Liver (tissue), 3 donors: ENCODE results near the gene FAM13A.

Experiments used
- FOXA2 ChIP-seq: IDR thresholded peaks from 2 replicates; pipeline ENCODE4 v1.6.1; 2016; ENCODE audit warnings: antibody characterized with exemption
- JUND ChIP-seq, 2 donors: IDR thresholded peaks; 2 replicates each; pipeline ENCODE4 v1.6.1; 2016; ENCODE audit warnings: antibody characterized with exemption in 2 of 2
- RAD21 ChIP-seq, 2 donors: IDR thresholded peaks; 2 replicates each; pipeline ENCODE4 v1.6.1; 2016; ENCODE audit warnings: antibody characterized with exemption in 2 of 2, mild to moderate bottlenecking in 2 of 2
- REST ChIP-seq: IDR thresholded peaks from 2 replicates; pipeline ENCODE4 v1.6.1; 2016; ENCODE audit warnings: antibody characterized with exemption, mild to moderate bottlenecking
- YY1 ChIP-seq: IDR thresholded peaks from 2 replicates; pipeline ENCODE4 v1.6.1; 2016; ENCODE audit warnings: antibody characterized with exemption, mild to moderate bottlenecking
- TF ChIP-seq, protein P1 (sequence below): fragments of 150-350 bp; IDR thresholded peaks from 2 replicates; pipeline ENCODE4 v1.5.1; 2017; ENCODE audit warnings: improper control_type of control experiment, low read depth, low read length; ENCODE audit not compliant: missing input control
- TF ChIP-seq, protein P2 (sequence below): IDR thresholded peaks from 2 replicates; pipeline ENCODE4 v1.6.1; 2016; ENCODE audit warnings: antibody characterized with exemption
- TF ChIP-seq, protein P3 (sequence below): IDR thresholded peaks from 2 replicates; pipeline ENCODE4 v1.6.1; 2016; ENCODE audit warnings: antibody characterized with exemption
- donor health status: healthy.
- donor health status: healthy.

DNA sequence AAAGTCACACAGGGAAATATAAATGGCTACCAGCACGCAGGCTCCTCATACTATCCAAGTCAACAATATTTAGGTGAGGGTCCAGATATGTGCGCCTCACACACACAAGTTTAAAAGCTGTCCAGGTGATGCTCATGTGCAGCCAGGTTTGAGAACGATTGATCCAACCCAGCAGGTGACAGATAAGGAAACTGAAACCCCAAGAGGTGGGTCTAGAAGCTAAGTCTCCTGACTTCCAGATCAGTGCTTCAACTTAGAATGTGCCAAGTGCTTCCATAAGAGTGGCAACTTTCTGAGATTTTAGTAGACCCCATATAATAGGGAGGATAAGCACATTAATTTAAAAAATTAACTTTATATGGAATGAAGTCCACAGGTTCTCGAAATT, 304.9 kb downstream of the FAM13A start:
- TF ChIP-seq REST (no peak), YY1 (no peak), JUND (IDR thresholded peaks at IDR 0.05) (no peak), RAD21 (IDR thresholded peaks at IDR 0.05) (no peak), FOXA2 (no peak)
- TF ChIP-seq, protein P1, sequence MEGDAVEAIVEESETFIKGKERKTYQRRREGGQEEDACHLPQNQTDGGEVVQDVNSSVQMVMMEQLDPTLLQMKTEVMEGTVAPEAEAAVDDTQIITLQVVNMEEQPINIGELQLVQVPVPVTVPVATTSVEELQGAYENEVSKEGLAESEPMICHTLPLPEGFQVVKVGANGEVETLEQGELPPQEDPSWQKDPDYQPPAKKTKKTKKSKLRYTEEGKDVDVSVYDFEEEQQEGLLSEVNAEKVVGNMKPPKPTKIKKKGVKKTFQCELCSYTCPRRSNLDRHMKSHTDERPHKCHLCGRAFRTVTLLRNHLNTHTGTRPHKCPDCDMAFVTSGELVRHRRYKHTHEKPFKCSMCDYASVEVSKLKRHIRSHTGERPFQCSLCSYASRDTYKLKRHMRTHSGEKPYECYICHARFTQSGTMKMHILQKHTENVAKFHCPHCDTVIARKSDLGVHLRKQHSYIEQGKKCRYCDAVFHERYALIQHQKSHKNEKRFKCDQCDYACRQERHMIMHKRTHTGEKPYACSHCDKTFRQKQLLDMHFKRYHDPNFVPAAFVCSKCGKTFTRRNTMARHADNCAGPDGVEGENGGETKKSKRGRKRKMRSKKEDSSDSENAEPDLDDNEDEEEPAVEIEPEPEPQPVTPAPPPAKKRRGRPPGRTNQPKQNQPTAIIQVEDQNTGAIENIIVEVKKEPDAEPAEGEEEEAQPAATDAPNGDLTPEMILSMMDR = no peak
- TF ChIP-seq, protein P2, sequence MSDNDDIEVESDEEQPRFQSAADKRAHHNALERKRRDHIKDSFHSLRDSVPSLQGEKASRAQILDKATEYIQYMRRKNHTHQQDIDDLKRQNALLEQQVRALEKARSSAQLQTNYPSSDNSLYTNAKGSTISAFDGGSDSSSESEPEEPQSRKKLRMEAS = no peak
- TF ChIP-seq, protein P3, sequence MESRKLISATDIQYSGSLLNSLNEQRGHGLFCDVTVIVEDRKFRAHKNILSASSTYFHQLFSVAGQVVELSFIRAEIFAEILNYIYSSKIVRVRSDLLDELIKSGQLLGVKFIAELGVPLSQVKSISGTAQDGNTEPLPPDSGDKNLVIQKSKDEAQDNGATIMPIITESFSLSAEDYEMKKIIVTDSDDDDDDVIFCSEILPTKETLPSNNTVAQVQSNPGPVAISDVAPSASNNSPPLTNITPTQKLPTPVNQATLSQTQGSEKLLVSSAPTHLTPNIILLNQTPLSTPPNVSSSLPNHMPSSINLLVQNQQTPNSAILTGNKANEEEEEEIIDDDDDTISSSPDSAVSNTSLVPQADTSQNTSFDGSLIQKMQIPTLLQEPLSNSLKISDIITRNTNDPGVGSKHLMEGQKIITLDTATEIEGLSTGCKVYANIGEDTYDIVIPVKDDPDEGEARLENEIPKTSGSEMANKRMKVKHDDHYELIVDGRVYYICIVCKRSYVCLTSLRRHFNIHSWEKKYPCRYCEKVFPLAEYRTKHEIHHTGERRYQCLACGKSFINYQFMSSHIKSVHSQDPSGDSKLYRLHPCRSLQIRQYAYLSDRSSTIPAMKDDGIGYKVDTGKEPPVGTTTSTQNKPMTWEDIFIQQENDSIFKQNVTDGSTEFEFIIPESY = no peak
